ENCODE measurements around the gene ZNF135.
A peak's percentile ranks its signal among the peaks of the same experiment; 100 is the strongest.

ZNF135 gene

GRCh38 chr19:58034477-58034793, 24.6 kb upstream of the ZNF135 start:
- no peak overlapping the region for H3K27ac ChIP-seq (ENCODE audit: low read length)
- peak overlapping the region in 1 of 2 donors; percentile 67 for H3K4me3 ChIP-seq (ENCODE audit: low read length in 2 of 2)

GRCh38 chr19:58035863-58036262, 23.2 kb upstream of the ZNF135 start:
- Histone ChIP-seq H3K9ac (ENCODE audit: low read length in 2 of 2) (no peak overlapping the region), H3K4me3 (ENCODE audit: low read length in 2 of 2) (no peak overlapping the region), H3K27me3 (ENCODE audit: control insufficient read depth in 1 of 2, insufficient read depth in 2 of 2, low read length in 2 of 2) (peaks cover 4 to 12% of the 10 kb centered on the region in 2 donors), H3K36me3 (ENCODE audit: control insufficient read depth in 2 of 2, insufficient read depth in 2 of 2, low read length in 2 of 2) (no peaks in the 10 kb centered on the region), H3K9me3 (ENCODE audit: control insufficient read depth in 2 of 2, low read length in 2 of 2) (peaks cover 0 to 8% of the 10 kb centered on the region in 2 donors), H3K4me1 (ENCODE audit: control insufficient read depth, insufficient read depth, low read length) (peaks cover 2% of the 10 kb centered on the region), H3K27ac (ENCODE audit: low read length) (no peak overlapping the region)

More at GRCh38 chr19:58034477-58034793, 24.6 kb upstream of the ZNF135 start:
- Histone ChIP-seq H3K36me3 (ENCODE audit: control insufficient read depth in 2 of 2, insufficient read depth in 2 of 2, low read length in 2 of 2) (no peaks in the 10 kb centered on the region), H3K9me3 (ENCODE audit: control insufficient read depth in 2 of 2, low read length in 2 of 2) (peaks cover 0 to 7% of the 10 kb centered on the region in 2 donors), H3K4me1 (ENCODE audit: control insufficient read depth, insufficient read depth, low read length) (peaks cover 2% of the 10 kb centered on the region), H3K9ac (ENCODE audit: low read length in 2 of 2) (no peak overlapping the region), H3K27me3 (ENCODE audit: control insufficient read depth in 1 of 2, insufficient read depth in 2 of 2, low read length in 2 of 2) (peaks cover 4 to 12% of the 10 kb centered on the region in 2 donors)

- H3K9me3 ChIP-seq (ENCODE audit: control insufficient read depth in 2 of 2, low read length in 2 of 2): peaks cover 0 to 18% of the 10 kb centered on the region in 2 donors
These were observed 21.0 kb upstream of the ZNF135 start for GRCh38 chr19:58037927-58038687.

GRCh38 chr19:58038688-58039204, 20.3 kb upstream of the ZNF135 start:
- Histone ChIP-seq H3K27me3 (ENCODE audit: control insufficient read depth in 1 of 2, insufficient read depth in 2 of 2, low read length in 2 of 2) (peaks cover 5 to 7% of the 10 kb centered on the region in 2 donors), H3K9ac (ENCODE audit: low read length in 2 of 2) (no peak overlapping the region), H3K27ac (ENCODE audit: low read length) (no peak overlapping the region), H3K4me1 (ENCODE audit: control insufficient read depth, insufficient read depth, low read length) (peaks cover 2% of the 10 kb centered on the region), H3K4me3 (ENCODE audit: low read length in 2 of 2) (no peak overlapping the region), H3K9me3 (ENCODE audit: control insufficient read depth in 2 of 2, low read length in 2 of 2) (peaks cover 0 to 20% of the 10 kb centered on the region in 2 donors), H3K36me3 (ENCODE audit: control insufficient read depth in 2 of 2, insufficient read depth in 2 of 2, low read length in 2 of 2) (no peaks in the 10 kb centered on the region)

More at GRCh38 chr19:58037927-58038687, 21.0 kb upstream of the ZNF135 start:
- Histone ChIP-seq H3K36me3 (ENCODE audit: control insufficient read depth in 2 of 2, insufficient read depth in 2 of 2, low read length in 2 of 2) (no peaks in the 10 kb centered on the region), H3K27me3 (ENCODE audit: control insufficient read depth in 1 of 2, insufficient read depth in 2 of 2, low read length in 2 of 2) (peaks cover 4 to 12% of the 10 kb centered on the region in 2 donors), H3K4me3 (ENCODE audit: low read length in 2 of 2) (no peak overlapping the region), H3K27ac (ENCODE audit: low read length) (no peak overlapping the region), H3K9ac (ENCODE audit: low read length in 2 of 2) (no peak overlapping the region), H3K4me1 (ENCODE audit: control insufficient read depth, insufficient read depth, low read length) (peaks cover 2% of the 10 kb centered on the region)

- H3K27ac ChIP-seq (ENCODE audit: low read length): no peak overlapping the region
- H3K27me3 ChIP-seq (ENCODE audit: control insufficient read depth in 1 of 2, insufficient read depth in 2 of 2, low read length in 2 of 2): peaks cover 0 to 4% of the 10 kb centered on the region in 2 donors
- peaks cover 0 to 32% of the 10 kb centered on the region in 2 donors for H3K9me3 ChIP-seq (ENCODE audit: control insufficient read depth in 2 of 2, low read length in 2 of 2)
- H3K4me1 ChIP-seq (ENCODE audit: control insufficient read depth, insufficient read depth, low read length): no peaks in the 10 kb centered on the region
- H3K9ac ChIP-seq (ENCODE audit: low read length in 2 of 2): no peak overlapping the region
- H3K4me3 ChIP-seq (ENCODE audit: low read length in 2 of 2): no peak overlapping the region
- no peaks in the 10 kb centered on the region for H3K36me3 ChIP-seq (ENCODE audit: control insufficient read depth in 2 of 2, insufficient read depth in 2 of 2, low read length in 2 of 2)
These were observed 18.1 kb upstream of the ZNF135 start for GRCh38 chr19:58040751-58041525.

GRCh38 chr19:58042495-58043340, 16.4 kb upstream of the ZNF135 start:
- Histone ChIP-seq H3K27me3 (ENCODE audit: control insufficient read depth in 1 of 2, insufficient read depth in 2 of 2, low read length in 2 of 2) (peaks cover 0 to 4% of the 10 kb centered on the region in 2 donors), H3K36me3 (ENCODE audit: control insufficient read depth in 2 of 2, insufficient read depth in 2 of 2, low read length in 2 of 2) (no peaks in the 10 kb centered on the region), H3K4me3 (ENCODE audit: low read length in 2 of 2) (no peak overlapping the region), H3K4me1 (ENCODE audit: control insufficient read depth, insufficient read depth, low read length) (no peaks in the 10 kb centered on the region), H3K9me3 (ENCODE audit: control insufficient read depth in 2 of 2, low read length in 2 of 2) (peaks cover 0 to 45% of the 10 kb centered on the region in 2 donors), H3K9ac (ENCODE audit: low read length in 2 of 2) (no peak overlapping the region), H3K27ac (ENCODE audit: low read length) (no peak overlapping the region)

GRCh38 chr19:58044391-58044790, 14.7 kb upstream of the ZNF135 start:
- Histone ChIP-seq H3K9ac (ENCODE audit: low read length in 2 of 2) (no peak overlapping the region), H3K36me3 (ENCODE audit: control insufficient read depth in 2 of 2, insufficient read depth in 2 of 2, low read length in 2 of 2) (no peaks in the 10 kb centered on the region), H3K4me1 (ENCODE audit: control insufficient read depth, insufficient read depth, low read length) (no peaks in the 10 kb centered on the region), H3K27ac (ENCODE audit: low read length) (no peak overlapping the region), H3K9me3 (ENCODE audit: control insufficient read depth in 2 of 2, low read length in 2 of 2) (peaks cover 3 to 58% of the 10 kb centered on the region in 2 donors), H3K4me3 (ENCODE audit: low read length in 2 of 2) (no peak overlapping the region), H3K27me3 (ENCODE audit: control insufficient read depth in 1 of 2, insufficient read depth in 2 of 2, low read length in 2 of 2) (peaks cover 0 to 2% of the 10 kb centered on the region in 2 donors)

- Histone ChIP-seq H3K27me3 (ENCODE audit: control insufficient read depth in 1 of 2, insufficient read depth in 2 of 2, low read length in 2 of 2) (peaks cover 0 to 2% of the 10 kb centered on the region in 2 donors), H3K9me3 (ENCODE audit: control insufficient read depth in 2 of 2, low read length in 2 of 2) (peaks cover 3 to 62% of the 10 kb centered on the region in 2 donors), H3K9ac (ENCODE audit: low read length in 2 of 2) (no peak overlapping the region), H3K27ac (ENCODE audit: low read length) (no peak overlapping the region), H3K4me1 (ENCODE audit: control insufficient read depth, insufficient read depth, low read length) (no peaks in the 10 kb centered on the region), H3K4me3 (ENCODE audit: low read length in 2 of 2) (no peak overlapping the region), H3K36me3 (ENCODE audit: control insufficient read depth in 2 of 2, insufficient read depth in 2 of 2, low read length in 2 of 2) (no peaks in the 10 kb centered on the region)
These were observed 14.2 kb upstream of the ZNF135 start for GRCh38 chr19:58044886-58045285.

GRCh38 chr19:58045411-58046050, 13.6 kb upstream of the ZNF135 start:
- peaks cover 3 to 63% of the 10 kb centered on the region in 2 donors for H3K9me3 ChIP-seq (ENCODE audit: control insufficient read depth in 2 of 2, low read length in 2 of 2)
- H3K27ac ChIP-seq (ENCODE audit: low read length): no peak overlapping the region
- H3K27me3 ChIP-seq (ENCODE audit: control insufficient read depth in 1 of 2, insufficient read depth in 2 of 2, low read length in 2 of 2): peaks cover 0 to 2% of the 10 kb centered on the region in 2 donors
- no peaks in the 10 kb centered on the region for H3K36me3 ChIP-seq (ENCODE audit: control insufficient read depth in 2 of 2, insufficient read depth in 2 of 2, low read length in 2 of 2)
- no peaks in the 10 kb centered on the region for H3K4me1 ChIP-seq (ENCODE audit: control insufficient read depth, insufficient read depth, low read length)
- H3K9ac ChIP-seq (ENCODE audit: low read length in 2 of 2): no peak overlapping the region
- no peak overlapping the region for H3K4me3 ChIP-seq (ENCODE audit: low read length in 2 of 2)

GRCh38 chr19:58046856-58047255, 12.2 kb upstream of the ZNF135 start:
- Histone ChIP-seq H3K4me1 (ENCODE audit: control insufficient read depth, insufficient read depth, low read length) (no peaks in the 10 kb centered on the region), H3K9me3 (ENCODE audit: control insufficient read depth in 2 of 2, low read length in 2 of 2) (peaks cover 3 to 59% of the 10 kb centered on the region in 2 donors), H3K27me3 (ENCODE audit: control insufficient read depth in 1 of 2, insufficient read depth in 2 of 2, low read length in 2 of 2) (peaks cover 0 to 2% of the 10 kb centered on the region in 2 donors), H3K9ac (ENCODE audit: low read length in 2 of 2) (no peak overlapping the region), H3K4me3 (ENCODE audit: low read length in 2 of 2) (no peak overlapping the region), H3K27ac (ENCODE audit: low read length) (no peak overlapping the region), H3K36me3 (ENCODE audit: control insufficient read depth in 2 of 2, insufficient read depth in 2 of 2, low read length in 2 of 2) (no peaks in the 10 kb centered on the region)
